CD4-positive, alpha-beta T cell treated with Interleukin-17A for 4 hours (primary cell): ENCODE data around the gene ZBTB33.

Experiments used
- DNase-seq: peaks from one replicate; pipeline ENCODE4 v3.0.0-alpha.2; 2020; ENCODE audit warnings: mixed read lengths

The ZBTB33 gene

GRCh38 chrX:120269373-120270035, 18.9 kb downstream of the ZBTB33 start:
- no peak for DNase-seq

DNA sequence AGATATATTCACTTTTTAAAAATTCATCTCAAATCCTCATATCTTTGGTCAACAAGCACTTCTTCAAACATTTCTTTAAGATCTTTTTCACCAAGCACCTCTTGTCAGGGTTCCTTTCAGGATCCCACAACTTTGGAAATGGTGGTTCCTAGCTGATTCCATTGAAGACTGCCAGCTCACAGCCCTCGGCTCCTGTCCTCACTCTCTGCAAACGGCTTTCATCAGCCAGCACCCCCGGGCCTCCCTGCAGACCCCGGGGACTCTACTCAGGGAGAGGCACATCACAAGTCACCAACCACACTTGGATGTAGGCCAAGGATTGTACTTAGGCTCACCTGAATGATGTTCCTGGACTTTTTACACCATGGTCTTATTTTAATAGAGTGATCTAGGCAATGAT, 20.0 kb downstream of the ZBTB33 start:
- DNase-seq: no peak

- DNase-seq: no peak
Measured at GRCh38 chrX:120271218-120271617, 20.6 kb downstream of the ZBTB33 start.

GRCh38 chrX:120274145-120274544, 23.5 kb downstream of the ZBTB33 start:
- DNase-seq: no peak

GRCh38 chrX:120274958-120275357, 24.3 kb downstream of the ZBTB33 start:
- DNase-seq: no peak

DNA sequence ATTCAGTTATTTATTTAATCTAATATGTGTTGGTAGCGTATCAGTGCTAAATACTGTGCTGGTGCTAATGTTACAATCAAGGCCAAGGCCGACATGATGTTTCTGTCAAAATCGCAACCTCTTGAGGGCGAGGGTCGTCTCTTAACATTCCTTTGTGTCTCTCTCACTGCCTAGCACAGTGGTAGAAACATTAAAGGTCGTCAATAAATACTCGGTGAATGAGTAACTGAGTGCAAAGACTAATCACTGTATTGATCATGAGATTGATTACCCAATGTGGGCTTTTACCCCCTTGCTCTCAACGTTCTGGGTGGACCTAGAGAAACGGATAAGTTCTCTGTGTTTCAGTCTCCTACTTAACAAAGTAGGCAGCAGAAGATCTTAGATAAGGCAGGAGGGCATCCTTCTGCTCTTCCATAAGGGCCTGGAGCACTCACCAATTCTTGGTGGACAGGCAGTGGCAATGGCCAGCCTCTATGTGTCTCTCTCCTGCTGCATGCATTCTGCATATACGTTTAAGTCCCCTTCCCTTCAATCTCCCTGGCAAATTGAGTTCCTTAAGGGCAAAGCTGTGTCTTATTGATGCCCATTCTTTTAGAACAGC, 30.5 kb downstream of the ZBTB33 start:
- DNase-seq: no peak

GRCh38 chrX:120281761-120282160, 31.1 kb downstream of the ZBTB33 start:
- no peak for DNase-seq

GRCh38 chrX:120282697-120283096, 32.1 kb downstream of the ZBTB33 start:
- DNase-seq: no peak

DNA sequence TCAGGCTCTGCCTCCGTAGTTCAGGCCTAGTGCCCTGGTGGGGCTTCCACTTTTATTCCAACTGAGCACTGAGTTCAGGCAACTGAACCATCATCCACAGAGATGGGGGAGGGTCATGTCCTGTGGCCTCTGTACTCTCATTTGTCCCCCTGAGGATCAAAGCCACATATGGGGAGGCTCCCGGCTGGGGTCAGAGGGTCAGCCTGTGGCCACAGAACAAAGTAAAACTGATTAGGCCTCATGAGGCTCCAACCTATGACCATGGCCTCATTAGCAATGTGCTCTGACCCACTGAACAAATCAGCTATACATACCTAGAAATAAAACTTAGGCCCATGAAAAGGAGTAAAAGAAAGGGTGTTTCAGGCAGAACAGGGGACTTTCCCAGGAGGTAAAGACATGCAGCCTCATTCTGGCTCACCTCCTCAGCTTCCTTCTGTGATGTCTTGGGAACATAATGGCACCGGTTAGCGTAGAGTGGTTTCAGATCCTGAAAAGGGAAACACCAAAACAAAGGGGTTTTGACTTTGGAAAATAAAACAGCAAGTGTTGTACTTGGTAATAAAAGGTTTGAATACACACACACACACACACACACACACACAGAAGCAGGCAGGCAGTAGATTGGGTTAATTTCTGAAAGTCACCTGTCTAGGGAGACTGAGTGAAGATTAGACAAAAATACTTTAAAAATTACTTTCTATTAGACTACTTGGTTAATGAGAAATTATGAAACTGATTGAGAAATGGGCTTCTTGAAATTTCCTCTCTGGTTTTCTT, 36.3 kb downstream of the ZBTB33 start:
- no peak for DNase-seq

GRCh38 chrX:120287513-120288112, 37.0 kb downstream of the ZBTB33 start:
- no peak for DNase-seq

DNA sequence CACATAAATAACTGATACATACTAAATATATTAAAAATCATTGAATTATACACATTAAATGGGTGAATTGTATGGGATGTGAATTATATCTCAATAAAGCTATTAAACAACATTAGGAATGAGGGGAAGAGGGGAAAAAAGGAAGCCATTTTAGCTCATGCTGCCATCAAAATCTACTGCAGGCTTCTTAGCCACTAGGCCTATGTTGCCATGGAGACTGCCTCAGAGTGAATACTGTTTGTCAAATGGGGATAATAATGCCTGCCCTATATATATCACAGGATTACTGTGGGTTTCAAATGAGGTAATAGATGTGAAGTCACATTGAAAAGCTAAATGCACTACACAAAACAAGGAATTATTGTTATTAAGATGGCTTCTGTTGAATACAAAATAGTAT, 39.5 kb downstream of the ZBTB33 start:
- DNase-seq: no peak

- no peak for DNase-seq
Measured at GRCh38 chrX:120291211-120291610, 40.6 kb downstream of the ZBTB33 start.

DNA sequence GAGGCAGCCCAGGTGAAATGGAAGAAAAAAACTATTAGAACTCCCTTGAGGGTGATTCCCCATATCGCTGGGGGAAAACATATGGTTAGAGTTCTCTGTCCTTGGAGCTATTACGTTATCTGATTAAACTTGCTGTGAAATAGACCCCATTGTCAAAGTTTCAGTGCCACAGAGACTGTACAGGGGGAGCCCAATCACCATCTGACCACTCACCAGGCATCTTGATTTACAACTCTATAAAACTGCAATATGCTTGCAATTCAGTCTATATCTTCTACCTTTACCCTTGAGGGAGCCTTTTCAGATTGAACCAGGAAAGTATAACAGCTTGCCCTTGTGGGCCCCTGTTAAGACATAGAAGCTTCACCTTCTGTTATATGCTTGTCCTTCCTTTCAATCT, 42.4 kb downstream of the ZBTB33 start:
- no peak for DNase-seq

- no peak for DNase-seq
Measured at GRCh38 chrX:120294651-120295050, 44.0 kb downstream of the ZBTB33 start.

- DNase-seq: no peak
Measured at GRCh38 chrX:120297923-120298322, 47.3 kb downstream of the ZBTB33 start.

DNA sequence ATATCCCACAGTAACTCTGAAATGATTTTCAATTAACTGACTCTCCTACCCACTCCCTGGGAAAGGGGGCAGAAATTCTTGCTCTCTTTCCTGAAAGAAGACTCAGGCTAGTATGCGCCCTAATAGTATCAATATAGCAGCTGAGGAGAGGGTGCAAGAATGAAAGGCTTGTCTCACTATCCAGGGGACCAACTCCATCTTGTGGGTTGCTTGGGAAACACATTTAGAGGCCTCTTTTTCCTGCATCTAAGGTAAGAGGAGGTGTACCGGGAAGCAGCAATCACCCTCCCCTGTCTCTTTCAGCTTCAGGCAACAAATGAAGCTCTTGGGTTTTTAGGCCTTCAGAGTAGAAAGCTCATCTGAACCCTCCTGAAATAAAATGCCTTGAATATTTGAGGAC, 49.3 kb downstream of the ZBTB33 start:
- DNase-seq: no peak

DNA sequence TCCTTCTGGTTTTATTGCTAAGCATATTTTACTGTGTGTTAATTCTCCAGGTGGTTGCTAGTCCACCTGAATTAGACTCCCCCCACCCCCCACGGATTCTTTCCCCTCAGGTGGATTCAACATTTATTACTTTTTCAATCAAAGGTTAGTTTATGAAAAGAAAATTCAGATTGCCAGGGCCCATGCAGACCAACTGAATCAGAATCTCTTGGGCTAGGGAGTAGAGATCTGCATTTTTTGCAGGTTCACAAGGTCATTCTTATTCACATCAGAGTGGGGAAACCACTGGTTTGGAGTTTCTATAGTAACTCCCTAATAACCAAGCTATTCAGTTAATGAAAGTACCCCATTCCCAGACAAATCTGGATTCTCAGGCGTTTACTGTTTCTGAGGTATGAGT, 50.9 kb downstream of the ZBTB33 start:
- no peak for DNase-seq

- DNase-seq: no peak
Measured at GRCh38 chrX:120301960-120302359, 51.3 kb downstream of the ZBTB33 start.

DNA sequence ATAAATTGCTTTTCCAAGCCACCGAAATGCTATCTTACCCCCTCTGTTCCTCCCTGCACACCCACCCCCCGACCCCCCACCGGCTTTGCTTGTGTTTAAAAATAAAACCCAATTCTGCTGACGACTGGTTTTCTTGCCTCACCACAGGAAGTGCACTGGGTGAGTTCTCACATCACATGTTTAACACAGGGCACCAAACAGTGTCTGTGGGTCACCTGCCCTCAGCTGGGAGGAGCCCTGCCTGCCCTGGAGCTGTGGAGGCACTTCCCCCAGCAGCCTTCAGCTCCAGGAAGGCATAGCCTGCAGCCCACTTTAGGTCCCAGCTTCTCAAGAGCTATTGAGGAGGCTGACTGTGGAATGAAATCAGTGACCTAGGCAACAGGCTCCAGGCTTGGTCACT, 51.8 kb downstream of the ZBTB33 start:
- DNase-seq: peak; percentile 53

DNA sequence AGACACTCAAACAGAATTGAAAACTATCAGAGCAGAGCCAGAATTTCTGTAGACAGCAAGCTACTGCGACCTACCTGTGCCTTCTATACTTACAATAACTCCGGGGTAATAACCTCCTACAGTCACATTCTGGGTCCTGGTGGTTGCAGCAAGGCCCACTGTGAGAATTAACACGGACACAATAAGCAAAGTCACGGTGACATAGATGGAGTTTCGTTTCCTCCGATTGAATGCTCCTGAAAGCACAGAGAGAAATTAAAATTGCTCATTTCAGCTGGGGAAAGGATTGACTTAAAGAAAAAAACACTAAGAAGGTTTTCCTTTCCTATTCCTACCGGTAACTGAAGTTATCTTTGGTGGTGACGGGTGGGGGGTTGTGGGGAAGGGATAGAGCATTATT, 53.6 kb downstream of the ZBTB33 start:
- DNase-seq: no peak

GRCh38 chrX:120305531-120306141, 55.0 kb downstream of the ZBTB33 start:
- DNase-seq: no peak

DNA sequence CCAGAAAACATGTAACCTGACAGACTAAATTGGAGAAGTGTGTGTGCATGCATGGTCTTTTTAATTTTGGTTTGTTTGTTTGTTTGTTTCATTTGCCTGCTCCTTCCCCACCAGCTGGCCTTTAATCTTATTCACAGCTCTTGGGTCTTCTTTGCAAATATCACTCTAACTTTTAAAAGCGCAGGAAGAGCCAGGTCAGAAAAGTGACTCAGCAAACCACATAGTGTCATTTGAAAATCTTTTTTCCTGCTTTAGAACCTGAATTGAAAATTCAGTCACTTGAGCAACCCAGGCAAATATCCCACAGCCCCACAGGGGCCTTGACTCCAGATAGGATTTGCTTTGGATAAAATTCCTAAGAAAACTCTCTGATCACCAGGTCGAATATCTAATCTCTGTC, 56.0 kb downstream of the ZBTB33 start:
- DNase-seq: no peak
